HCT116 (cell line): ENCODE measurements around the gene SLAMF8. TPM values are rescaled to one million over a fixed set of nuclear protein-coding genes. Genes with fewer than 3 reads are reported as not detected.

Experiments used
- ATAC-seq: fragments of 200-7000 bp; cut with Tn5 transposase; 2 replicates; pipeline ENCODE4 v1.9.1; 2020; ENCODE audit warnings: mild to moderate bottlenecking, moderate library complexity
- BruUV-seq: library from RNA; stranded (reverse); fragments of 400-500 nt; replicated peaks from 2 replicates; lab custom pipeline; 2021; lab: Mats Ljungman, UMichigan
- CTCF ChIA-PET: fragments of 300-600 bp; sonication (Branson Sonifier 250); formaldehyde crosslinking; loops from one replicate; lab custom pipeline; 2021; ENCODE audit warnings: antibody characterized with exemption; lab: Charles Lee
- POLR2A ChIA-PET: fragments of 300-600, 350-600 bp; sonication (Branson Sonifier 250); formaldehyde crosslinking; loops from one replicate; lab custom pipeline; 2021; ENCODE audit warnings: antibody characterized with exemption; lab: Charles Lee
- RAD21 ChIA-PET, 2 experiments: fragments of 300-600 bp; sonication (Branson Sonifier 250); formaldehyde crosslinking; loops; one replicate each; lab custom pipeline; 2023; ENCODE audit warnings: low total read pairs in 2 of 2; ENCODE audit not compliant: uncharacterized antibody in 2 of 2, unreplicated experiment in 2 of 2, low non-redundant PET in 1 of 2; lab: Charles Lee
- DNase-seq: peaks from one replicate; pipeline ENCODE4 v3.0.0-alpha.2; 2010; ENCODE audit warnings: low read depth, low spot score
- H2AFZ ChIP-seq: fragments of 200-600 bp; shearing (Covaris generic), sonication (generic); 2 replicates; pipeline ENCODE4 v1.6.1; 2017; ENCODE audit warnings: low read depth, mixed run types, mixed read lengths, antibody characterized with exemption, low read length; ENCODE audit not compliant: poor library complexity, severe bottlenecking
- H3K27ac ChIP-seq: 2 replicates; pipeline ENCODE4 v1.5.1; 2012; ENCODE audit warnings: low read depth, low read length
- H3K27me3 ChIP-seq: fragments of 200-600 bp; sonication (generic); 2 replicates; pipeline ENCODE4 v1.6.1; 2016; ENCODE audit warnings: mixed run types, low read length, mixed read lengths; ENCODE audit not compliant: insufficient read depth
- H3K36me3 ChIP-seq, 2 experiments: fragments of 200-500 bp in 1 of 2; fragments of 200-600 bp in 1 of 2; sonication (Bioruptor generic) in 1 of 2; sonication (generic) in 1 of 2; 2 replicates each; pipeline versions ENCODE4 v1.5.1 to v1.6.1; 2014 to 2016; ENCODE audit warnings: low read length in 2 of 2, inconsistent platforms in 1 of 2, mixed read lengths in 1 of 2, mixed run types in 1 of 2; ENCODE audit not compliant: insufficient read depth in 2 of 2, control insufficient read depth in 1 of 2
- H3K4me1 ChIP-seq, 2 experiments: fragments of 200-600 bp in 1 of 2; sonication (generic) in 1 of 2; 2 replicates each; pipeline versions ENCODE4 v1.5.1 to v1.6.1; 2012 to 2017; ENCODE audit warnings: low read length in 2 of 2, inconsistent platforms in 1 of 2, mild to moderate bottlenecking in 1 of 2, mixed read lengths in 1 of 2, mixed run types in 1 of 2, moderate library complexity in 1 of 2; ENCODE audit not compliant: insufficient read depth in 2 of 2, control insufficient read depth in 1 of 2
- H3K4me2 ChIP-seq: fragments of 200-600 bp; sonication (generic); 2 replicates; pipeline ENCODE4 v1.6.1; 2017; ENCODE audit warnings: mixed run types, low read length, mixed read lengths
- H3K4me3 ChIP-seq, 2 experiments: fragments of 200-600 bp in 1 of 2; sonication (generic) in 1 of 2; replicated peaks in 1 of 2; 2 replicates each; pipeline ENCODE4 v1.5.1; 2011 to 2016; ENCODE audit warnings: low read length in 2 of 2, control low read depth in 1 of 2, low read depth in 1 of 2, mild to moderate bottlenecking in 1 of 2, mixed read lengths in 1 of 2, mixed run types in 1 of 2
- H3K79me2 ChIP-seq: fragments of 200-600 bp; sonication (generic); 2 replicates; pipeline ENCODE4 v1.6.1; 2017; ENCODE audit warnings: mild to moderate bottlenecking, mixed run types, low read length, moderate library complexity, mixed read lengths; ENCODE audit not compliant: insufficient read depth
- H3K9ac ChIP-seq: fragments of 200-600 bp; sonication (generic); 2 replicates; pipeline ENCODE4 v1.6.1; 2016; ENCODE audit warnings: low read length, mixed read lengths
- H3K9me2 ChIP-seq: fragments of 200-600 bp; sonication (generic), shearing (Covaris generic); 2 replicates; pipeline ENCODE4 v1.6.1; 2017; ENCODE audit warnings: mixed run types, mild to moderate bottlenecking, moderate library complexity; ENCODE audit not compliant: insufficient read depth
- H3K9me3 ChIP-seq, 2 experiments: fragments of 200-500 bp in 1 of 2; fragments of 200-600 bp in 1 of 2; sonication (Bioruptor generic) in 1 of 2; sonication (generic) in 1 of 2; 2 replicates each; pipeline ENCODE4 v1.6.1; 2014 to 2017; ENCODE audit warnings: low read length in 2 of 2, mixed read lengths in 2 of 2, inconsistent platforms in 1 of 2, low read depth in 1 of 2, mild to moderate bottlenecking in 1 of 2, mixed run types in 1 of 2, moderate library complexity in 1 of 2; ENCODE audit not compliant: control insufficient read depth in 1 of 2, insufficient read depth in 1 of 2
- H4K20me1 ChIP-seq: fragments of 200-600 bp; sonication (generic), shearing (Covaris generic); 2 replicates; pipeline ENCODE4 v1.6.1; 2017; ENCODE audit warnings: mixed run types, mild to moderate bottlenecking, moderate library complexity; ENCODE audit not compliant: insufficient read depth
- EGR1 ChIP-seq: IDR thresholded peaks from 2 replicates; pipeline ENCODE4 v1.6.1; 2012; ENCODE audit warnings: low read depth
- EZH2 ChIP-seq: fragments of 200-600 bp; sonication (generic); IDR thresholded peaks from 2 replicates; pipeline ENCODE4 v1.6.1; 2017; ENCODE audit warnings: antibody characterized with exemption, mixed run types
- POLR2A ChIP-seq: IDR thresholded peaks from 2 replicates; pipeline ENCODE4 v1.7.0; 2011; ENCODE audit warnings: borderline replicate concordance; ENCODE audit not compliant: insufficient read depth, insufficient read length; ENCODE audit errors: extremely low read depth
- RAD21 ChIP-seq: IDR thresholded peaks from 2 replicates; pipeline ENCODE4 v1.6.1; 2012; ENCODE audit warnings: low read depth, mild to moderate bottlenecking
- ZFX ChIP-seq: fragments of 450-650 bp; IDR thresholded peaks from 2 replicates; pipeline ENCODE4 v1.6.1; 2017
- intact Hi-C: fragments of 100-400 bp; cut with micrococcal nuclease; formaldehyde crosslinking; loops from 2 replicates; pipeline ENCODE4 v1.10.0; 2022
- total RNA-seq: library from RNA; stranded (reverse); gene quantifications from one replicate; pipeline ENCODE4 v1.2.1, GENCODE V29; 2021; ENCODE audit not compliant: unreplicated experiment

Gene SLAMF8
- total RNA-seq, 1 experiment from 2014 or later: not detected

DNA sequence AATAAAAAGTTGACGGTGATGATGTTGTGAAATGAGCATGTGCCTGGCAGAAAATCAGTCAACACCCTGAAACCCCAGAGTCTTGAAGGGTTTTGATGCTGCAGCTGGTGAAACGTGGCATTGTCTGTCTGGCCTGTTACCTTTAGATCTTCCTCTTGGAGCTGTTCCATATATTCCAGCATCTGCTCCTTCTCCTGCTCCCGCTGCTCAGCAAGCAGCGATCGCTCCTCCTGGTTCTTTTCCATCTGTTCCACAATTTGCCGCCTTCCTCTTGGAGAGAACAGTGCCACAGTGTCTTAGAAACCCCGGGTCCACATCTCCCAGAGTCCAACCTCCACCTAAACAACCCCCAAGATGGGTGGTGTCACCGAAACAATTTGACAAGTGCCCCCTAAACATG is 57.6 kb downstream of the SLAMF8 start:
- no peaks in the 10 kb centered on the region for H3K79me2 ChIP-seq
- ChIA-PET POLR2A (no interaction called here), CTCF (no interaction called here), RAD21 (no interaction called here)
- TF ChIP-seq POLR2A (no peak), EZH2 (no peak), RAD21 (no peak), ZFX (no peak), EGR1 (no peak)
- DNase-seq: no peak
- peaks cover 21 to 41% of the 10 kb centered on the region in 2 experiments for H3K4me1 ChIP-seq
- no peaks in the 10 kb centered on the region for H3K9me3 ChIP-seq
- H4K20me1 ChIP-seq: no peaks in the 10 kb centered on the region
- H3K4me2 ChIP-seq: no peak overlapping the region
- no peak overlapping the region for H3K4me3 ChIP-seq
- no peak overlapping the region for H3K9ac ChIP-seq
- no peak overlapping the region for H2AFZ ChIP-seq
- no TSS peak for BruUV-seq
- H3K27ac ChIP-seq: no peak overlapping the region
- intact Hi-C loops: no loop called here
- ATAC-seq: no peak
- H3K27me3 ChIP-seq: no peaks in the 10 kb centered on the region
- H3K36me3 ChIP-seq: no peaks in the 10 kb centered on the region
- H3K9me2 ChIP-seq: no peaks in the 10 kb centered on the region

Other genes starting within 250 kb of the SLAMF8 start
- gene APCS, start 239.0 kb upstream of the SLAMF8 start, total RNA-seq: 0.42 TPM
- 1.3 TPM for gene CRP, start 112.3 kb upstream of the SLAMF8 start, total RNA-seq
- gene DUSP23, start 45.9 kb upstream of the SLAMF8 start, total RNA-seq: 35.8 TPM
- gene FCRL6, start 24.5 kb upstream of the SLAMF8 start, total RNA-seq: not detected
- not detected for gene VSIG8, start 35.8 kb downstream of the SLAMF8 start, total RNA-seq
- 0.59 TPM for gene CFAP45, start 73.3 kb downstream of the SLAMF8 start, total RNA-seq
- gene TAGLN2, start 98.6 kb downstream of the SLAMF8 start, total RNA-seq: 127 TPM
- gene IGSF9, start 118.7 kb downstream of the SLAMF8 start, total RNA-seq: 10.3 TPM
- not detected for gene SLAMF9, start 127.4 kb downstream of the SLAMF8 start, total RNA-seq
- 4.1 TPM for gene PIGM, start 205.1 kb downstream of the SLAMF8 start, total RNA-seq
- gene KCNJ10, start 243.3 kb downstream of the SLAMF8 start, total RNA-seq: 0.57 TPM